SU-DHL-6 (cell line): Measurements from ENCODE around the gene RALGDS.
A peak's percentile ranks its signal among the peaks of the same experiment; 100 is the strongest.
"Not testable (repeated sequence)": the region's sequence is repeated elsewhere in the genome, so short reads cannot be mapped to it uniquely, and the experiment has no call there.

Experiments used
- H2AFZ ChIP-seq: fragments of 200-600 bp; sonication (generic); 2 replicates; pipeline ENCODE4 v1.6.1; 2014; ENCODE audit warnings: low read depth, mild to moderate bottlenecking, moderate library complexity, mixed read lengths, antibody characterized with exemption, low read length; ENCODE audit not compliant: severe bottlenecking
- H3F3A ChIP-seq: fragments of 200-600 bp; shearing (Covaris generic); 2 replicates; pipeline ENCODE4 v1.6.0; 2016; ENCODE audit warnings: antibody characterized with exemption, mild to moderate bottlenecking; ENCODE audit not compliant: insufficient read depth
- H3K27ac ChIP-seq: fragments of 200-600 bp; sonication (generic); 2 replicates; pipeline ENCODE4 v1.5.1; 2016; ENCODE audit warnings: low read depth, mild to moderate bottlenecking, low read length, moderate library complexity, mixed read lengths
- H3K27me3 ChIP-seq: fragments of 200-600 bp; sonication (generic), shearing (Covaris generic); 2 replicates; pipeline ENCODE4 v1.6.0; 2014; ENCODE audit warnings: mild to moderate bottlenecking, low read length
- H3K36me3 ChIP-seq: fragments of 200-600 bp; sonication (generic); 2 replicates; pipeline ENCODE4 v1.6.1; 2014; ENCODE audit warnings: mild to moderate bottlenecking, low read length, mixed read lengths
- H3K4me2 ChIP-seq: fragments of 300-600, 200-600 bp; shearing (Covaris generic), sonication (generic); 2 replicates; pipeline ENCODE4 v1.6.0; 2014; ENCODE audit warnings: low read length, low read depth, mild to moderate bottlenecking; ENCODE audit not compliant: poor library complexity, severe bottlenecking
- H3K4me3 ChIP-seq: fragments of 200-600 bp; sonication (generic); 2 replicates; pipeline ENCODE4 v1.5.1; 2014; ENCODE audit warnings: antibody characterized with exemption, low read length, mild to moderate bottlenecking, mixed read lengths; ENCODE audit not compliant: insufficient read depth, poor library complexity, severe bottlenecking
- H3K79me2 ChIP-seq: fragments of 200-600 bp; sonication (generic); 2 replicates; pipeline ENCODE4 v1.6.1; 2014; ENCODE audit warnings: mild to moderate bottlenecking, low read length, moderate library complexity; ENCODE audit not compliant: insufficient read depth
- H3K9ac ChIP-seq: fragments of 200-600 bp; sonication (generic); 2 replicates; pipeline ENCODE4 v1.7.0; 2014; ENCODE audit warnings: mild to moderate bottlenecking, low read length
- H3K9me2 ChIP-seq: fragments of 200-600 bp; sonication (generic); replicated peaks from 2 replicates; pipeline ENCODE4 v1.6.1; 2014; ENCODE audit warnings: low read length; ENCODE audit not compliant: insufficient read depth
- H3K9me3 ChIP-seq: fragments of 200-600 bp; sonication (generic); 2 replicates; pipeline ENCODE4 v1.6.1; 2014; ENCODE audit warnings: low read length, mixed read lengths; ENCODE audit not compliant: insufficient read depth
- H4K20me1 ChIP-seq: fragments of 200-600 bp; sonication (generic); 2 replicates; pipeline ENCODE4 v1.6.1; 2014; ENCODE audit warnings: low read depth, mild to moderate bottlenecking, antibody characterized with exemption, low read length, moderate library complexity, mixed read lengths
- CTCF ChIP-seq: fragments of 200-600 bp; sonication (generic); IDR thresholded peaks from one replicate; pipeline ENCODE4 v1.5.1; 2017; ENCODE audit warnings: antibody characterized with exemption, mild to moderate bottlenecking, low read length, moderate library complexity; ENCODE audit not compliant: insufficient read depth, poor library complexity, severe bottlenecking
- EZH2phosphoT487 ChIP-seq: fragments of 200-600 bp; sonication (generic), shearing (Covaris generic); conservative IDR thresholded peaks from 2 replicates; pipeline ENCODE4 v1.6.1; 2018; ENCODE audit warnings: mild to moderate bottlenecking, antibody characterized with exemption, low read length, moderate library complexity, mixed read lengths

The RALGDS gene

GRCh38 chr9:133121198-133121914, at the start of gene RALGDS:
Gene RALGDS, minus strand, starts transcription at chr9:133121240. Its CDS starts 86 bp downstream, at chr9:133121154.
- Histone ChIP-seq H3K27ac (peak within 1 kb of the TSS; percentile 6; the same call in 1 of the 2 replicates), H3K9ac (peak within 1 kb of the TSS; percentile 58), H3K4me2 (peak within 1 kb of the TSS; percentile 65), H3K36me3 (no peaks in the 10 kb centered on the region), H2AFZ (peak within 1 kb of the TSS; percentile 19), H3K79me2 (no peaks in the 10 kb centered on the region; the same call in 1 of the 2 replicates), H3K4me3 (peak within 1 kb of the TSS; percentile 51), H3K9me2 (no peaks in the 10 kb centered on the region), H3K9me3 (no peaks in the 10 kb centered on the region), H4K20me1 (no peaks in the 10 kb centered on the region; the same call in 1 of the 2 replicates), H3F3A (peaks cover 6% of the 10 kb centered on the region; the same call in 1 of the 2 replicates), H3K27me3 (no peaks in the 10 kb centered on the region)
- no peak for TF ChIP-seq CTCF

- H3K27me3 ChIP-seq, result no peaks in the 10 kb centered on the region
- no peak overlapping the region for H3K27ac ChIP-seq
- H3K4me2 ChIP-seq, result no peak overlapping the region
- H3K9me2 ChIP-seq, result no peaks in the 10 kb centered on the region
- no peaks in the 10 kb centered on the region for H3K9me3 ChIP-seq
- no peaks in the 10 kb centered on the region for H3K79me2 ChIP-seq
- no peaks in the 10 kb centered on the region for H4K20me1 ChIP-seq
- H2AFZ ChIP-seq, result no peak overlapping the region
- H3F3A ChIP-seq, result no peaks in the 10 kb centered on the region
- H3K9ac ChIP-seq, result no peak overlapping the region
- H3K4me3 ChIP-seq, result no peak overlapping the region
- no peaks in the 10 kb centered on the region for H3K36me3 ChIP-seq
- TF ChIP-seq EZH2phosphoT487 (no peak), CTCF (no peak)
Measured at GRCh38 chr9:133170716-133171115, 49.7 kb upstream of the RALGDS start.

GRCh38 chr9:133169687-133170086, 48.6 kb upstream of the RALGDS start:
- not testable (repeated sequence) for H3K4me3 ChIP-seq, H3K36me3 ChIP-seq, H2AFZ ChIP-seq, H4K20me1 ChIP-seq, H3K79me2 ChIP-seq, H3K27ac ChIP-seq, H3K9me2 ChIP-seq, H3K4me2 ChIP-seq, H3F3A ChIP-seq, H3K9ac ChIP-seq, H3K27me3 ChIP-seq, H3K9me3 ChIP-seq

GRCh38 chr9:133169102-133169501, 48.1 kb upstream of the RALGDS start:
- H3K79me2 ChIP-seq, result no peaks in the 10 kb centered on the region
- no peak overlapping the region for H3K27ac ChIP-seq

More at GRCh38 chr9:133169102-133169501, 48.1 kb upstream of the RALGDS start:
- H3K9me3 ChIP-seq, result no peaks in the 10 kb centered on the region
- no peak overlapping the region for H3K4me3 ChIP-seq
- no peaks in the 10 kb centered on the region for H3K27me3 ChIP-seq
- H3K36me3 ChIP-seq, result no peaks in the 10 kb centered on the region
- TF ChIP-seq EZH2phosphoT487 (no peak), CTCF (no peak)
- no peaks in the 10 kb centered on the region for H3F3A ChIP-seq
- no peak overlapping the region for H3K4me2 ChIP-seq
- no peak overlapping the region for H2AFZ ChIP-seq
- no peaks in the 10 kb centered on the region for H3K9me2 ChIP-seq
- no peak overlapping the region for H3K9ac ChIP-seq
- no peaks in the 10 kb centered on the region for H4K20me1 ChIP-seq
